Omental fat pad (tissue), 4 donors: ENCODE measurements around the gene CDKN2AIPNL. TPM values are rescaled to one million over a fixed set of nuclear protein-coding genes. Genes with fewer than 3 reads are reported as not detected.
A peak's percentile ranks its signal among the peaks of the same experiment; 100 is the strongest.

ENCODE experiments used
- ATAC-seq: fragments of 150-250 bp; one replicate; pipeline ENCODE4 v1.9.1; 2016; ENCODE audit warnings: mild to moderate bottlenecking, moderate library complexity; ENCODE audit not compliant: low FRiP score
- DNase-seq: peaks from one replicate; pipeline ENCODE4 v3.0.0-alpha.2; 2019; ENCODE audit warnings: low spot score
- CTCF ChIP-seq, 3 donors: fragments of 450-650 bp; IDR thresholded peaks; one replicate each; pipeline ENCODE4 v1.5.1; 2016 to 2017; ENCODE audit warnings: antibody characterized with exemption in 3 of 3, mild to moderate bottlenecking in 3 of 3, moderate library complexity in 2 of 3
- total RNA-seq, 4 donors: library from RNA; depleted of rRNA; stranded (reverse); fragments of >200 nt; gene quantifications; one replicate each; pipeline ENCODE4 v1.1.0, GENCODE V29; 2016

CDKN2AIPNL gene
- total RNA-seq, 4 donors from 2014 or later: 10.2 to 20.4 (median 17.7) TPM

DNA sequence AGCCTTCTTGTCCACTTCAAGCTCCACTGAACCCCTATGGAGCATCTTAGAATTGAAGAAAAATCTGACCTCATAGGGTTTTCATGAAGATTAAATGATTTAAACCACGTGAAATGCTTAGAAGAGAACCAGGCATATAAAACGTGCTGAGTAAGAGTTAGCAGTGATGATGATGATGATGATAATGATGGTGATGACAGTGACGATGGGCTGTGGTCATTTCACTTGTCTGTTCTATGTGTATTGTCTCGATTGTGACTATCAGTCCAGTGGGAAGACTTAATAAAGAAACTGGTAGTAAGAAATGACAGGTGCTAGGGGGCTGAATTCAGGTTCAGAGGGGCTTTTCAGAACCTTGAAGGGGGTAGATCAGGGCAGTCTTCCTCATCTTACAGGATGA lies 45.1 kb upstream of the CDKN2AIPNL start:
- TF ChIP-seq CTCF (IDR thresholded peaks at IDR 0.05): no peak
- ATAC-seq: no peak
- no peak for DNase-seq

DNA sequence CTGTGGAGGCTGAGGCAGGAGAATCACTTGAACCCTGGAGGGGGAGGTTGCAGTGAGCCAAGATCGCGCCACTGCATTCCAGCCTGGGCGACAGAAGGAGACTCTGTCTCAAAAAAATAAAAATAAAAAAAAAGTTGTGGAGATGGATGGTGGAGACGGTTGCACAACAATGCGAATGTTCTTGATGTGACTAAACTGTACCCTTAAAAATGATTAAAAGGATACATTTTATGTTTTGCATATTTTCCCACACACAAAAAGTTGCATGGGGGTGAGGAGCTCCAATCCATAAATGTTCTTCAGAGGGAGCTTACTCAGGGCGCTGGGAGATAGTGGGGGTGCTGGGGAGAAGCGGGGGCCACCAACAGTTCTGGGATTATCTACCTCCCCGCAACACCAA lies 43.8 kb upstream of the CDKN2AIPNL start:
- no peak for TF ChIP-seq CTCF (IDR thresholded peaks at IDR 0.05)
- DNase-seq: no peak
- ATAC-seq: no peak

GRCh38 chr5:134453016-134453415 lies 41.3 kb upstream of the CDKN2AIPNL start:
- TF ChIP-seq CTCF (IDR thresholded peaks at IDR 0.05): no peak
- no peak for ATAC-seq
- no peak for DNase-seq

GRCh38 chr5:134451936-134452505 lies 40.3 kb upstream of the CDKN2AIPNL start:
- ATAC-seq (peak; percentile 86), DNase-seq (no peak)
- no peak for TF ChIP-seq CTCF (IDR thresholded peaks at IDR 0.05)

- no peak for TF ChIP-seq CTCF (IDR thresholded peaks at IDR 0.05)
- DNase-seq (no peak), ATAC-seq (no peak)
These were observed 39.7 kb upstream of the CDKN2AIPNL start for GRCh38 chr5:134451225-134451935.

DNA sequence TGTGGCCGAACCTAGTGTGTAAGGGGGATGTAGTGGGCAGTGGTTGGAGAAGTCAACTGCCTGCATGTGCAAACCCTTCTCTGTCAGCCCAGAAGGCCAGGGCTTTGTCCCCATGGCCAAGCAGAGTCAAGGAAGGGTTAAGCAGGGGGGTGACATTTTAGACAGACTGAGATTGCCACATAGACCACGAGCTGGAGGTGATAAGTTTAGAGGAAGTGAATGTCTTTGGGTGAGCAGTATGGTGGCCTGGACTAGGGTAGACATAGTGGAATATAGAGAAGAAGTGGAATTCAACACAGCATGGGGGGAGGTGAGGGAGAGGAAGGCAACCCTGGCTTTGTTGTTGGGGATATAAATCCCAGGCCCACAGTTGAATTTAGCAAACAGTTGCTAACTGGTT lies 38.7 kb upstream of the CDKN2AIPNL start:
- no peak for ATAC-seq

More for the DNA sequence above, 38.7 kb upstream of the CDKN2AIPNL start:
- no peak for TF ChIP-seq CTCF (IDR thresholded peaks at IDR 0.05)
- no peak for DNase-seq
